Fibroblast of mammary gland (primary cell): Measurements from ENCODE around the gene PARD6G.

Source experiments
- DNase-seq: peaks from one replicate; pipeline ENCODE4 v3.0.0-alpha.2; 2010; ENCODE audit warnings: low read depth
- H3K4me3 ChIP-seq: 2 replicates; pipeline ENCODE4 v1.5.1; 2011; ENCODE audit warnings: low read depth, mild to moderate bottlenecking, low read length, moderate library complexity; ENCODE audit not compliant: control insufficient read depth
- TF ChIP-seq, protein P1 (sequence below): conservative IDR thresholded peaks from 2 replicates; pipeline ENCODE4 v1.5.1; 2011; ENCODE audit warnings: low read depth, low read length, inconsistent platforms; ENCODE audit not compliant: control insufficient read depth, insufficient read depth

The PARD6G gene

DNA sequence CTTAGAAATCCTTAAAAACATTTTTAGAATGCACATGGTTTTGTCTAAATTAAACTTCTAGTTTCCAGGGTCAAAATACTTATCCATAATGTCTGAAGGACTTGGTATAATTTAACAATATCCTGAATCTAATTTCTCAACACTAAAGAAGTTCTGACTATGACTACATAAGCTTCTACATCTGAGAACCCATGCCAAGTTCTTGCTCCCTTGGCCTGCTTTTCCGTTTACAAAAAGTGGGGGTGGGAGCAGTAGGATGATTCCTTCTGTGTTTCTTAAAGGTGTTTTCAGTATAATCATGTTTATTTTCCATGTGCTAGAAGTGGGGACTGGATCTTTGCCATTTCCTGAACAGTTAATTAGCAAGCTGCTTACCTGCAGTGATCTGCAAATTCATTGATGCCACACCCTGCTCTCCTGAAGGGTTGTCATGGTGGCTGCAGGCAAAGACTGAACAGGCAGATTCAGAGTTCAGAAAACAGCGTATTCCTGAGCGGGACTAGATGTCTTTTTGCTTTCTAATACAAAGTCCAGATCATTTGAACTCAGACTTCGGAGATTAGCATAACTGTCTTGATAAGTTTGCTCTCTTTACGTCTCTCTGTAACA, 102.0 kb downstream of the PARD6G start:
- H3K4me3 ChIP-seq: no peak overlapping the region
- peak; percentile 16 for DNase-seq
- TF ChIP-seq, protein P1, sequence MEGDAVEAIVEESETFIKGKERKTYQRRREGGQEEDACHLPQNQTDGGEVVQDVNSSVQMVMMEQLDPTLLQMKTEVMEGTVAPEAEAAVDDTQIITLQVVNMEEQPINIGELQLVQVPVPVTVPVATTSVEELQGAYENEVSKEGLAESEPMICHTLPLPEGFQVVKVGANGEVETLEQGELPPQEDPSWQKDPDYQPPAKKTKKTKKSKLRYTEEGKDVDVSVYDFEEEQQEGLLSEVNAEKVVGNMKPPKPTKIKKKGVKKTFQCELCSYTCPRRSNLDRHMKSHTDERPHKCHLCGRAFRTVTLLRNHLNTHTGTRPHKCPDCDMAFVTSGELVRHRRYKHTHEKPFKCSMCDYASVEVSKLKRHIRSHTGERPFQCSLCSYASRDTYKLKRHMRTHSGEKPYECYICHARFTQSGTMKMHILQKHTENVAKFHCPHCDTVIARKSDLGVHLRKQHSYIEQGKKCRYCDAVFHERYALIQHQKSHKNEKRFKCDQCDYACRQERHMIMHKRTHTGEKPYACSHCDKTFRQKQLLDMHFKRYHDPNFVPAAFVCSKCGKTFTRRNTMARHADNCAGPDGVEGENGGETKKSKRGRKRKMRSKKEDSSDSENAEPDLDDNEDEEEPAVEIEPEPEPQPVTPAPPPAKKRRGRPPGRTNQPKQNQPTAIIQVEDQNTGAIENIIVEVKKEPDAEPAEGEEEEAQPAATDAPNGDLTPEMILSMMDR: no peak

DNA sequence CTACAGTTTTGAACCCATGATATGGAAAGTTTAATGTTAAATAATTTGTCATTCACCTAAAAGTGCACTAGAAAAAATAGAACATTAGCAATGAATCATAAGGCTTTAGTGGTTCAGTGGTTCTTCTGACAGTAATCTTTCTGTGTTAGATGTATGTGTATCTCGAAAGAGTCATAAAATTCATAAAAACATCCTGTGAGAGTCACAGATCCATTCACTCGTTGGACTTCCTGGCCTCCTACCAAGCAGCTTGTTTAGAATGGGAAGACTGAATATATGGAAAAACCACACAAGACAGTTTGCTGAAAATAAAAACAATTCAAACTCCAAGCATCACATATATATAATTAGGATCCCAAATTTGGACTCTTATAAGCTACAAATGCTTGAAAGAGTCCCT, 103.4 kb downstream of the PARD6G start:
- H3K4me3 ChIP-seq: no peak overlapping the region
- DNase-seq: peak; percentile 46
- TF ChIP-seq, protein P1: no peak

DNA sequence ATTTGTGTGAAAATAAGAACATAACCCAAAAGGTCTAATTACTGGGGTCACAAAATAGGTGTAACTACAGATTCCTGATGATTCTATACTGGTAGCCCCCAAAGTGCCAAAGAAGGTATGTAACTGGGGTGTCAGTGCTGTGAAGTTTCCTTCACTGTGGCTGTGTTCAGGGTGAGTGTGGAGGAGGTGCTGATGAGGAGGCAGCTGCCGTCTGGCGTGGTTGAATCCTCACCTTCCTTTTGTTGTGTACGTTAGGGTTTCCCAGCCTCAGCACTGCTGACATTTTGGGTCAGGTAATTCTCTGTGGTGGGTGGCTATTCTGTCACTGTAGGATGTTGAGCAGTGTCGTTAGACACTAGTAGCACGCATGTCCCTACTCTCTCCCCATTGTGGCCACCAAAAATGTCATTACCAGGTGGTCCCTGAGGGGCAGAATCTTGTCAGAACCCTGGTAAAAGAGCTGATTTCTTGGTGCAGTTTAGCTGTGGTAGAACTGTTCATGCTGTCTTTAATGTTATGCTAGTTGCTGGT, 106.8 kb downstream of the PARD6G start:
- TF ChIP-seq, protein P1: no peak
- DNase-seq: no peak
- H3K4me3 ChIP-seq: no peak overlapping the region

DNA sequence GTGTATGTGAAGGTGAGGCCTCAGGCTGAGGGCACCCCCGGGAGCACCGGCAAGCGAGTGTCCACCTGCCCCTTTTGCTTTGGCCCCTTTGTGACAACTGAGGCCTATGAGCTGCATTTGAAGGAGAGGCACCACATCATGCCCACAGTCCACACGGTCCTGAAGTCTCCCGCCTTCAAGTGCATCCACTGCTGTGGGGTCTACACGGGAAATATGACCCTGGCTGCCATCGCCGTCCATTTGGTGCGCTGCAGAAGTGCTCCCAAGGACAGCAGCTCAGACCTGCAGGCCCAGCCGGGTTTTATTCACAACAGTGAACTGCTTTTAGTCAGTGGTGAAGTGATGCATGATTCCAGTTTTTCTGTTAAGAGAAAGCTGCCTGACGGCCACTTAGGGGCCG, 109.3 kb downstream of the PARD6G start:
- TF ChIP-seq, protein P1: no peak

DNA sequence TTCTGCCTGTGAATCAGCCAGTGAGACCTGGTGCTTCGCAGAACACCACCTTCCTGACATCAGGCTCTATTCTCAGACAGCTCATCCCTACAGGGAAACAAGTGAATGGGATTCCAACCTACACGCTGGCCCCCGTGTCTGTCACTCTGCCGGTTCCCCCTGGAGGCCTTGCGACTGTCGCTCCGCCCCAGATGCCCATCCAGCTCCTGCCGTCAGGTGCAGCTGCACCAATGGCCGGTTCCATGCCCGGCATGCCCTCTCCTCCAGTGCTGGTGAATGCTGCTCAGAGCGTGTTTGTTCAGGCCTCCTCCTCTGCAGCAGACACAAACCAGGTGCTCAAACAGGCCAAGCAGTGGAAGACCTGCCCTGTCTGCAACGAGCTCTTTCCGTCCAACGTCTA, 110.2 kb downstream of the PARD6G start:
- DNase-seq: no peak
- no peak overlapping the region for H3K4me3 ChIP-seq
- TF ChIP-seq, protein P1: no peak

More for the DNA sequence above, 109.3 kb downstream of the PARD6G start:
- no peak for DNase-seq
- H3K4me3 ChIP-seq: no peak overlapping the region

DNA sequence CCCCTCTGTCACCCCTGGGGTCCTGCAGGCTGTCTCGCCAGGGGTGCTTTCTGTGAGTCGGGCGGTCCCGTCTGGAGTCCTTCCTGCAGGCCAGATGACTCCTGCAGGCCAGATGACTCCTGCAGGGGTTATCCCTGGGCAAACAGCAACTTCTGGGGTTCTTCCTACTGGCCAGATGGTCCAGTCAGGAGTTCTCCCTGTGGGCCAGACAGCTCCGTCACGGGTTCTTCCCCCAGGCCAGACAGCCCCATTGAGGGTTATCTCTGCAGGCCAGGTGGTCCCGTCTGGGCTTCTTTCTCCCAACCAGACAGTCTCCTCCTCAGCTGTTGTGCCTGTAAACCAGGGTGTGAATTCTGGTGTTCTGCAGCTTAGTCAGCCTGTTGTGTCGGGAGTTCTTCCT, 110.6 kb downstream of the PARD6G start:
- TF ChIP-seq, protein P1: no peak
- H3K4me3 ChIP-seq: no peak overlapping the region
- DNase-seq: no peak

DNA sequence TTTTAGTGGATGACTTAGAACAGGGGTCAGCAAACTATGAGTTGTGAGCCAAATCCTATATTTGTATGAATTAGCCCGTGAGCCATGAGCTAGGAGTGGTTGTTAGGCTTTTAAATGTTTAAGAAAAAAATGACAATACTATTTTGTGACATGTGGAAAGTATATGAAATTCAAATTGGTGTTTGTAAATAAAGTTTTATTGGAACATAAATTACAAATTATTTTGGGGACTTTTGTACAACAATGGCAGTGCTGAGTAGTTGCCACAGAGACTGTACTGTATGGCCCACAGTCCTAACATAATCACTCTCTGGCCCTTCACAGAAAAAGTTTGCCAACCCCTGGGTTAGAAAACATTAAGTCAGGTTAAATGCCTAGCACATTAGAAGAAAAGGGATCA, 112.2 kb downstream of the PARD6G start:
- no peak overlapping the region for H3K4me3 ChIP-seq
- no peak for DNase-seq
- TF ChIP-seq, protein P1: no peak
